Esophagus squamous epithelium (tissue), 5 donors: Measurements from ENCODE around the gene GMDS. TPM values are rescaled to one million over a fixed set of nuclear protein-coding genes. Genes with fewer than 3 reads are reported as not detected.

Source experiments
- DNase-seq: peaks from one replicate; lab custom pipeline; 2025; lab: John Stamatoyannopoulos, UW
- H3K27ac ChIP-seq, 4 donors: fragments of 200-600 bp; sonication (generic); one replicate each; pipeline ENCODE4 v1.5.1; 2016 to 2019; ENCODE audit warnings: mild to moderate bottlenecking in 1 of 4
- H3K27me3 ChIP-seq, 4 donors: fragments of 200-600 bp; sonication (generic); 1 replicate in 3 of 4; 2 replicates in 1 of 4; pipeline versions ENCODE4 v1.5.1 to v1.6.0; 2017 to 2021; ENCODE audit warnings: antibody characterized with exemption in 1 of 4
- H3K36me3 ChIP-seq, 3 donors: fragments of 200-600 bp; sonication (generic); one replicate each; pipeline ENCODE4 v1.5.1; 2016 to 2019
- H3K4me1 ChIP-seq, 3 donors: fragments of 200-600 bp; sonication (generic); one replicate each; pipeline ENCODE4 v1.5.1; 2017 to 2019
- H3K4me3 ChIP-seq, 4 donors: fragments of 200-600 bp; sonication (generic); 1 replicate in 3 of 4; 2 replicates in 1 of 4; pipeline ENCODE4 v1.5.1; 2016 to 2019; ENCODE audit warnings: mild to moderate bottlenecking in 2 of 4, moderate library complexity in 1 of 4
- H3K9me3 ChIP-seq, 3 donors: fragments of 200-600 bp; sonication (generic); one replicate each; pipeline ENCODE4 v1.5.1; 2016 to 2019
- CTCF ChIP-seq, 6 experiments: fragments of 450-650 bp in 4 of 6; fragments of 200-600 bp in 2 of 6; sonication (generic) in 2 of 6; IDR thresholded peaks; one replicate each; pipeline ENCODE4 v1.5.1; 2016 to 2019; ENCODE audit warnings: antibody characterized with exemption in 6 of 6, mild to moderate bottlenecking in 4 of 6, moderate library complexity in 4 of 6
- POLR2A ChIP-seq, 4 donors: fragments of 450-650 bp; IDR thresholded peaks; one replicate each; pipeline ENCODE4 v1.6.1; 2017; ENCODE audit warnings: antibody characterized with exemption in 4 of 4, mild to moderate bottlenecking in 4 of 4, moderate library complexity in 3 of 4
- WGBS, 2 donors: methylation state at CpG; one replicate each; pipeline ENCODE4 v1.1.5; 2018; 5-methylcytosine and 5-hydroxymethylcytosine counted together
- intact Hi-C: fragments of 100-400 bp; cut with DNase I; formaldehyde crosslinking; loops from one replicate; pipeline ENCODE4 v1.15.0; 2022
- total RNA-seq, 4 donors: library from RNA; depleted of rRNA; stranded (reverse); fragments of >200 nt; gene quantifications; one replicate each; pipeline ENCODE4 v1.1.0, GENCODE V29; 2016
- donor health status: DM: yes; HTN: yes; CAD: no.

GMDS gene
- total RNA-seq, 4 donors from 2014 or later, result 17.9 to 58.7 (median 36.7) TPM

DNA sequence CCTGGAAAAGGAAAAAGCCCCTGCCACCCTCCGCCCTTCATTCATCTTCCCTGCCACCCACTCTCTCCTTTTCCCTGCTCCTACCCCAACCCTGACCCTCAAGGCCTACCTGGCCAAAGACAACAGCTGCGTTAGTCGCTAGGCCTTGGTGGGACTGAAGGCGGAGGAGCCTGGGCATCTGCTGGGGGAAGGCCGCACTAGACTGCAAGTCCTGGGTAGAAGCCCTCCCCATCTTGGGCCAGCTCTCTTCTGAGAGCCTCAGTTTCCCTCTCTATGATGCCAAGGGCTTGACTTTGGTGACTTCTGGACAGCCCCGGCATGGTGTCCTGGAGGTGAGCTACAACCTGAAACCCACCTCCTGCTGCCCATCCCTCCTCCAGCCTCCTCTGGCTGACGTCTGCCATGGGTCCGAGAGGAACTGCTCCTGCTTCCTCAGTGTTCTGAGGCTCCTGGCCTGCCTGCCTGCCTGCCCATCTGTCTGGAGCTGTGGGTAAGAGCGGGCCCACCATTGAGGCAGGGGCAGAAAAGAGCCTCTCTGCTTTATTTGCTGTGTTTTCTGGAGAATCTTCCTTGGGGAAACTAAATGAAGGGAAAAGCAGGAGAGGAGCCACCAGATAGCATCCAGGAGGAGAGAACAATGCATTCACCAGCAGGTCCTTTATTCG lies 643.2 kb downstream of the GMDS start:
- Histone ChIP-seq H3K27me3 (peaks cover 8 to 96% (median 21%) of the 10 kb centered on the region in 4 donors), H3K4me3 (no peak overlapping the region), H3K9me3 (no peaks in the 10 kb centered on the region), H3K36me3 (no peaks in the 10 kb centered on the region), H3K27ac (no peak overlapping the region), H3K4me1 (peaks cover 17 to 37% (median 17%) of the 10 kb centered on the region in 3 donors)
- DNase-seq, result no peak
- intact Hi-C loops, result loop anchor here (5.0 to 10.0 kb wide), 5 partner anchors 513 to 1035 kb away; no protein-coding TSS in a partner anchor
- TF ChIP-seq CTCF (IDR thresholded peaks at IDR 0.05) (no peak), POLR2A (IDR thresholded peaks at IDR 0.05) (no peak)
- WGBS, 2 donors, result 88 to 97% methylated on average over 4 to 7 of the region's 10 CpGs

- TF ChIP-seq POLR2A (IDR thresholded peaks at IDR 0.05) (no peak), CTCF (IDR thresholded peaks at IDR 0.05) (no peak)
- intact Hi-C loops, result loop anchor here (5.0 to 10.0 kb wide), 5 partner anchors 513 to 1036 kb away; no protein-coding TSS in a partner anchor
- H3K4me1 ChIP-seq, result peaks cover 13 to 31% (median 14%) of the 10 kb centered on the region in 3 donors
- no peaks in the 10 kb centered on the region for H3K9me3 ChIP-seq
- no peak overlapping the region for H3K4me3 ChIP-seq
- no peak overlapping the region for H3K27ac ChIP-seq
- no peaks in the 10 kb centered on the region for H3K36me3 ChIP-seq
- 58 to 70% methylated on average over 19 to 29 of the region's 60 CpGs for WGBS, 2 donors
- DNase-seq, result no peak
- peaks cover 8 to 96% (median 14%) of the 10 kb centered on the region in 4 donors for H3K27me3 ChIP-seq
Observed at GRCh38 chr6:1601158-1602048, 644.0 kb downstream of the GMDS start.

DNA sequence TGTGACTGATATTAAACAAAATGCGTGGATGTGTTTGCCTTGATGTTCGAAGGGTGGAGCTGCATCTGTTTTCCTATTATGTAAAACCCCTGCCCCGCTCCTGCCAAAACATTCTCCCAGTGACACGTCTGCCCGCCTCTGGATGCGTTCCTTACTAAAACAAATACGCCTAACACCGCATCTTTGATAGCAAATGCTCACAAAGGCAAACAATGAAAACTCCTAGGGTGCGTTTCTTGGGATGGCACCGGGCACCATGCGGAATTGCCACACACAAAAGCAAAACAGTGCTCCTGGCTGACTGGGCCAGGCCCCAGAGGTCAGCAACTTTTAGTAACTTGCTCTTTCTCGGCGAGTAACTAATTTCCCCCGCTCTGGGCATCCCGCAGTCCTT lies 644.6 kb downstream of the GMDS start:
- Histone ChIP-seq H3K4me1 (peaks cover 13 to 31% (median 20%) of the 10 kb centered on the region in 3 donors), H3K27me3 (peaks cover 7 to 96% (median 9%) of the 10 kb centered on the region in 4 donors), H3K27ac (no peak overlapping the region), H3K4me3 (no peak overlapping the region), H3K9me3 (no peaks in the 10 kb centered on the region), H3K36me3 (no peaks in the 10 kb centered on the region)
- WGBS, 2 donors, result 78 to 82% methylated on average over 15 of the region's 15 CpGs
- no peak for TF ChIP-seq CTCF (IDR thresholded peaks at IDR 0.05)
- no peak for TF ChIP-seq POLR2A (IDR thresholded peaks at IDR 0.05)
- no peak for DNase-seq
- intact Hi-C loops, result loop anchor here (5.0 to 10.0 kb wide), 5 partner anchors 514 to 1037 kb away; no protein-coding TSS in a partner anchor

- WGBS, 2 donors, result 63 to 71% methylated on average over 3 of the region's 3 CpGs
- no peak for TF ChIP-seq POLR2A (IDR thresholded peaks at IDR 0.05)
- TF ChIP-seq CTCF (IDR thresholded peaks at IDR 0.05), result no peak
- H3K36me3 ChIP-seq, result no peaks in the 10 kb centered on the region
- peaks cover 4 to 96% (median 6%) of the 10 kb centered on the region in 4 donors for H3K27me3 ChIP-seq
- H3K27ac ChIP-seq, result no peak overlapping the region
- H3K4me3 ChIP-seq, result no peak overlapping the region
- H3K4me1 ChIP-seq, result peaks cover 12 to 25% (median 19%) of the 10 kb centered on the region in 3 donors
- DNase-seq, result no peak
- intact Hi-C loops, result loop anchor here (5.0 to 10.0 kb wide), 5 partner anchors 515 to 1037 kb away; no protein-coding TSS in a partner anchor
- H3K9me3 ChIP-seq, result no peaks in the 10 kb centered on the region
Observed at GRCh38 chr6:1600063-1600763, 645.2 kb downstream of the GMDS start.
